GM21786 (cell line): Measurements from ENCODE around the gene SLC15A2.

ENCODE experiments used
- ATAC-seq: cut with Tn5 transposase; IDR thresholded peaks from one replicate; pipeline ENCODE4 v1.9.1; 2021; ENCODE audit not compliant: unreplicated experiment

SLC15A2 gene

GRCh38 chr3:121979734-121980449, 85.7 kb downstream of the SLC15A2 start:
- ATAC-seq = peak; percentile 72

- ATAC-seq = peak; percentile 22
Measured at GRCh38 chr3:121980450-121980796, 86.2 kb downstream of the SLC15A2 start.

GRCh38 chr3:121981473-121981872, 87.3 kb downstream of the SLC15A2 start:
- ATAC-seq = no peak

GRCh38 chr3:121985846-121986245, 91.6 kb downstream of the SLC15A2 start:
- no peak for ATAC-seq

- no peak for ATAC-seq
Measured at GRCh38 chr3:121988146-121988545, 93.9 kb downstream of the SLC15A2 start.

GRCh38 chr3:121989943-121990342, 95.7 kb downstream of the SLC15A2 start:
- no peak for ATAC-seq

- peak; percentile 63 for ATAC-seq
Measured at GRCh38 chr3:121992601-121993560, 98.7 kb downstream of the SLC15A2 start.
